ENCODE measurements around the gene CTNND2. TPM values are rescaled to one million over a fixed set of nuclear protein-coding genes. Genes with fewer than 3 reads are reported as not detected.

Gene CTNND2
- total and polyA plus RNA-seq, 9 of the 15 experiments (the other 6 are each of a cell fraction or from before 2014, with no cell fraction given): 0.03 to 0.35 TPM; not detected in 7

DNA sequence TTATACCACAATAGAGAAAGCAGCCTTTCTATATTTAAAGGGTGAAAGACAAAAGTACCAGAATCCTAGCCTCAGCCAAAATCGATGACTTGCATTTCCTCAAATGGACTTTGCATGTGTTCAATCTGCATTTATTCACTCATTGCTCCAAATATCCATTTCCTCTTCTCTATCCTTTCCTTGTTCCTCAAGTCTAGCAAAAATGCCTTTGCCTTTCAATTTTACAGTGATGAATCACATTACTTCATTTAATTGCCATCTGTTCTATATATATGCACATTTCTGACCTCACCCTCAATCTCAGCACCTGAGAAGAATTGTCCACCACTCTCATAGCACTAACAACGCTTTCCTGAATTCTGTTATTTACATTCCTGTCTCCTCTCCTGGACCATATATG, 329.5 kb downstream of the CTNND2 start:
- Histone ChIP-seq H3K27ac (ENCODE audit: extremely low read depth, low read depth, low read length) (no peak overlapping the region), H3K9me1 (ENCODE audit: control insufficient read depth, insufficient read depth, low read length) (no peaks in the 10 kb centered on the region), H3K36me3 (ENCODE audit: control insufficient read depth, insufficient read depth, low read length) (no peaks in the 10 kb centered on the region), H4K20me1 (replicated peaks; ENCODE audit: control insufficient read depth, insufficient read depth, low read length) (no peaks in the 10 kb centered on the region), H3K79me2 (ENCODE audit: control insufficient read depth, insufficient read depth, low read length) (no peaks in the 10 kb centered on the region), H3K27me3 (ENCODE audit: control insufficient read depth in 2 of 2, insufficient read depth in 2 of 2, low read length in 2 of 2) (no peaks in the 10 kb centered on the region), H3K4me2 (ENCODE audit: insufficient read depth, low read length) (no peak overlapping the region), H3K9me3 (replicated peaks; ENCODE audit: control insufficient read depth, insufficient read depth, low read depth, low read length) (no peaks in the 10 kb centered on the region), H3K4me3 (no peak overlapping the region), H3K9ac (ENCODE audit: insufficient read depth in 1 of 2, low read depth in 2 of 2, low read length in 2 of 2) (no peak overlapping the region), H2AFZ (ENCODE audit: low read depth, low read length) (no peak overlapping the region), H3K4me1 (replicated peaks in 1 of 2; ENCODE audit: control insufficient read depth in 2 of 2, insufficient read depth in 2 of 2, low read length in 2 of 2) (no peaks in the 10 kb centered on the region)
- in situ Hi-C loops (cut with MboI): no loop called here
- CTCF ChIA-PET (ENCODE audit: low intra/inter-chr PET ratio): no interaction called here
- TF ChIP-seq ZNF316 (IDR thresholded peaks at IDR 0.05) (peak; percentile 2; the same call in 1 of the 2 replicates), BHLHE40 (IDR thresholded peaks at IDR 0.05; ENCODE audit: low read length) (no peak)
- intact Hi-C loops (cut with micrococcal nuclease): no loop called here
- WGBS (ENCODE audit: insufficient coverage, low coverage, missing lambda C conversion rate): 0% methylated on average over 2 of the region's 2 CpGs
- ATAC-seq (no peak), DNase-seq (ENCODE audit: extremely low read depth in 1 of 4, low spot score in 3 of 4) (no peak), FAIRE-seq (no peak)
- POLR2A ChIA-PET: no interaction called here
- BruUV-seq (replicated peaks): no TSS peak

DNA sequence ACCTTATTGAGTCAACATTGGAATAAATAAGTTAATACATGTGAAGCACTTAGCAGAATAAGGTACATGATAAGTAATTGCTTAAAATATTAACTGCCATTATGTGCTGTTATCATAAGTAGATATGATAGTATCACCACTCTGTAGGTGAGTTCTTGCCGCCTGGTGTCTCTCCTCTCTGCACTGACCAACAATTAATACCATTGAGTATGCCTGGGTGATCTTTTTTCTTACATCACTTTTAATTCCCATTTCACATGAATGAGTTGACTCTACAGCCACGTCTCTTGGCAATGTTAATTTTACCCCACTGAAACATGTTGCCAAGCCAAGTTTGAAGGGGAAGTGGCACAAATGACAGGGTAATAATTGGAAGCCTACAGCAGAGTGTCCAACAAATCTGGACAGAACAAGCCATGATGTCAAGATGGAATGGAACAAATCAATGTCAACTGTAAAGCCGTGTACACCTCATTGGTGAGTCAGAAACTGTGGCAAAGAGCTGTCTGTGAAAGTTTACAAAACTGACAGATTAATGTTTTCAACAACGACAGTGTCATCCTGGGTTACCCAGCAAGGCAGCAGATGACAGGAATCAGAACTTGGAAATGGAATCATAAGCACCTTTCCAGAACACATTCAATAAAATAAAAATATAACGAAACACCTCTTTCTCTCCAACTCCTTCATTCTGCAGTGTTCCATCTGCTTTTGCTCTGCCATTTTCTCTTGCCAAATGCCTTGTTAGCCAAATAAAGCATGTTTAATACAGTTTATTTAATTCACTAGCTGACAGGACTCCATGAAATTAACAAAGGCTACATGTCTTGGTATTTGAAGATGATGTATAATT, 330.9 kb downstream of the CTNND2 start:
- Histone ChIP-seq H3K9me1 (ENCODE audit: control insufficient read depth, insufficient read depth, low read length) (no peaks in the 10 kb centered on the region), H2AFZ (ENCODE audit: low read depth, low read length) (no peak overlapping the region), H3K27ac (ENCODE audit: extremely low read depth, low read depth, low read length) (no peak overlapping the region), H3K36me3 (ENCODE audit: control insufficient read depth, insufficient read depth, low read length) (no peaks in the 10 kb centered on the region), H4K20me1 (replicated peaks; ENCODE audit: control insufficient read depth, insufficient read depth, low read length) (no peaks in the 10 kb centered on the region), H3K9ac (ENCODE audit: insufficient read depth in 1 of 2, low read depth in 2 of 2, low read length in 2 of 2) (no peak overlapping the region), H3K79me2 (ENCODE audit: control insufficient read depth, insufficient read depth, low read length) (no peaks in the 10 kb centered on the region), H3K27me3 (ENCODE audit: control insufficient read depth in 2 of 2, insufficient read depth in 2 of 2, low read length in 2 of 2) (no peaks in the 10 kb centered on the region), H3K9me3 (replicated peaks; ENCODE audit: control insufficient read depth, insufficient read depth, low read depth, low read length) (no peaks in the 10 kb centered on the region), H3K4me3 (no peak overlapping the region), H3K4me1 (replicated peaks in 1 of 2; ENCODE audit: control insufficient read depth in 2 of 2, insufficient read depth in 2 of 2, low read length in 2 of 2) (no peaks in the 10 kb centered on the region), H3K4me2 (ENCODE audit: insufficient read depth, low read length) (no peak overlapping the region)
- in situ Hi-C loops (cut with MboI): no loop called here
- ChIA-PET POLR2A (no interaction called here), CTCF (ENCODE audit: low intra/inter-chr PET ratio) (no interaction called here)
- FAIRE-seq (no peak), ATAC-seq (no peak), DNase-seq (ENCODE audit: extremely low read depth in 1 of 4, low spot score in 3 of 4) (no peak)
- intact Hi-C loops (cut with micrococcal nuclease): no loop called here
- BruUV-seq (replicated peaks): no TSS peak
- WGBS (ENCODE audit: insufficient coverage, low coverage, missing lambda C conversion rate): 2% methylated on average over 5 of the region's 5 CpGs
- no peak for TF ChIP-seq MYBL2 (IDR thresholded peaks at IDR 0.05; ENCODE audit: low read depth)
- no peak for TF ChIP-seq MYBL2 (CRISPR knock-in tag; IDR thresholded peaks at IDR 0.05; ENCODE audit: borderline replicate concordance)
- no peak for TF ChIP-seq SMARCC2 (IDR thresholded peaks at IDR 0.05; ENCODE audit: low read depth)
- TF ChIP-seq ZNF174 (CRISPR knock-in tag; IDR thresholded peaks at IDR 0.05): no peak
- TF ChIP-seq SPI1 (IDR thresholded peaks at IDR 0.05; ENCODE audit: borderline replicate concordance, low read depth, low read length): no peak
- TF ChIP-seq COPS2 (conservative IDR thresholded peaks at IDR 0.05): no peak
- TF ChIP-seq HDAC1 (IDR thresholded peaks at IDR 0.05): no peak
- TF ChIP-seq, protein P1, sequence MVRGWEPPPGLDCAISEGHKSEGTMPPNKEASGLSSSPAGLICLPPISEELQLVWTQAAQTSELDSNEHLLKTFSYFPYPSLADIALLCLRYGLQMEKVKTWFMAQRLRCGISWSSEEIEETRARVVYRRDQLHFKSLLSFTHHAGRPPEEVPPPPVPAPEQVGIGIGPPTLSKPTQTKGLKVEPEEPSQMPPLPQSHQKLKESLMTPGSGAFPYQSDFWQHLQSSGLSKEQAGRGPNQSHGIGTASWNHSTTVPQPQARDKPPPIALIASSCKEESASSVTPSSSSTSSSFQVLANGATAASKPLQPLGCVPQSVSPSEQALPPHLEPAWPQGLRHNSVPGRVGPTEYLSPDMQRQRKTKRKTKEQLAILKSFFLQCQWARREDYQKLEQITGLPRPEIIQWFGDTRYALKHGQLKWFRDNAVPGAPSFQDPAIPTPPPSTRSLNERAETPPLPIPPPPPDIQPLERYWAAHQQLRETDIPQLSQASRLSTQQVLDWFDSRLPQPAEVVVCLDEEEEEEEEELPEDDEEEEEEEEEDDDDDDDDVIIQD (CRISPR knock-in tag; IDR thresholded peaks at IDR 0.05): no peak
- TF ChIP-seq ZNF695 (CRISPR knock-in tag; IDR thresholded peaks at IDR 0.05): no peak
- TF ChIP-seq NCOA6 (IDR thresholded peaks at IDR 0.05): no peak
- TF ChIP-seq STAT5B (CRISPR knock-in tag; IDR thresholded peaks at IDR 0.05): no peak
- no peak for TF ChIP-seq SMAD1 (IDR thresholded peaks at IDR 0.05; ENCODE audit: low read depth, low read length, partially characterized antibody)
- TF ChIP-seq ILF3 (IDR thresholded peaks at IDR 0.05; ENCODE audit: borderline replicate concordance): no peak
- no peak for TF ChIP-seq ZNF696 (CRISPR knock-in tag; conservative IDR thresholded peaks at IDR 0.05)
- TF ChIP-seq HSF4 (CRISPR knock-in tag; IDR thresholded peaks at IDR 0.05; ENCODE audit: borderline replicate concordance): no peak
- TF ChIP-seq RNF2 (IDR thresholded peaks at IDR 0.05): no peak

All from K562 (cell line).